Lower lobe of right lung (tissue), 2 donors: Measurements from ENCODE around the gene ALDH7A1. TPM values are rescaled to one million over a fixed set of nuclear protein-coding genes. Genes with fewer than 3 reads are reported as not detected.
"Not testable (repeated sequence)": the region's sequence is repeated elsewhere in the genome, so short reads cannot be mapped to it uniquely, and the experiment has no call there.

Source experiments
- ATAC-seq, 2 donors: fragments of 200-7000 bp; cut with Tn5 transposase; one replicate each; pipeline ENCODE4 v1.9.1; 2020 to 2022; ENCODE audit warnings: mild to moderate bottlenecking in 2 of 2, moderate library complexity in 2 of 2
- DNase-seq: peaks from one replicate; pipeline ENCODE4 v3.0.0-alpha.2; 2020
- H3K27ac ChIP-seq: fragments of 200-600 bp; one replicate; pipeline ENCODE4 v1.8.0; 2022
- H3K27me3 ChIP-seq: fragments of 200-600 bp; one replicate; pipeline ENCODE4 v1.8.0; 2022; ENCODE audit warnings: low read depth
- H3K36me3 ChIP-seq: fragments of 200-600 bp; one replicate; pipeline ENCODE4 v1.8.0; 2022; ENCODE audit warnings: mild to moderate bottlenecking
- H3K4me1 ChIP-seq: fragments of 200-600 bp; one replicate; pipeline ENCODE4 v1.8.0; 2022
- H3K4me3 ChIP-seq: fragments of 200-600 bp; one replicate; pipeline ENCODE4 v1.8.0; 2022; ENCODE audit warnings: mild to moderate bottlenecking
- H3K9me3 ChIP-seq: fragments of 200-600 bp; one replicate; pipeline ENCODE4 v1.8.0; 2022
- CTCF ChIP-seq: fragments of 200-600 bp; IDR thresholded peaks from one replicate; pipeline ENCODE4 v1.8.0; 2022; ENCODE audit warnings: antibody characterized with exemption, mild to moderate bottlenecking
- intact Hi-C: fragments of 100-400 bp; cut with DNase I; formaldehyde crosslinking; loops from one replicate; pipeline ENCODE4 v1.11.0; 2022
- total RNA-seq: library from RNA; stranded (reverse); fragmentation: NEBNext Ultra II Directional; extraction: Animal tissue kit (Norgen Biotek cat#: 25700); gene quantifications from one replicate; pipeline ENCODE4 v1.2.1, GENCODE V29; 2021
- donor health status: DM: no; HTN: yes; CAD: no; lungs with severe emphysema.

The ALDH7A1 gene
- total RNA-seq, 1 donor from 2014 or later, result 23.7 TPM

DNA sequence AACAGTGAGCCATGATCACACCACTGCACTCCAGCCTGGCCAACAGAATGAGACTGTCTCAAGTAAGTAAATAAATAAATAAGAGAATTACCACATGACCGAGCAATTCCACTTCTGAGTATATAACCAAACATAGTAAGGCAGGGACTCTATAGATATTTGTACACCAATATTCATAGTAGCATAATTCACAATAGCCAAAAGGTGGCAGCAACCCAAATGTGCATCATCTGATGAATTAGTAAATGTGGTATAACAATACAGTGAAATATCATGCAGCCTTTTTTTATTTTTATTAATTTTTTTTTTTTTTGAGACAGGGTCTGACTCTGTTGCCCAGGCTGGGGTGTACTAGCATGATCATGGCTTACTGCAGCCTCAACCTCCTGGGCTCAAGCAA, 33.1 kb downstream of the ALDH7A1 start:
- no peak for ATAC-seq
- intact Hi-C loops, result no loop called here
- Histone ChIP-seq H3K4me1 (no peaks in the 10 kb centered on the region), H3K27ac (no peak overlapping the region), H3K36me3 (peaks cover 55% of the 10 kb centered on the region), H3K27me3 (no peaks in the 10 kb centered on the region), H3K4me3 (no peak overlapping the region), H3K9me3 (no peaks in the 10 kb centered on the region)
- DNase-seq, result no peak
- no peak for TF ChIP-seq CTCF

- H3K9me3 ChIP-seq, H3K27me3 ChIP-seq, H3K27ac ChIP-seq, DNase-seq, H3K4me1 ChIP-seq, ATAC-seq, intact Hi-C loops, H3K4me3 ChIP-seq: not testable (repeated sequence)
- H3K36me3 ChIP-seq, result peaks cover 79% of the 10 kb centered on the region
Observed at GRCh38 chr5:126555101-126555500, 39.9 kb downstream of the ALDH7A1 start.

- Histone ChIP-seq H3K36me3 (peaks cover 85% of the 10 kb centered on the region), H3K4me3 (no peak overlapping the region), H3K9me3 (no peaks in the 10 kb centered on the region), H3K27me3 (no peaks in the 10 kb centered on the region), H3K4me1 (no peaks in the 10 kb centered on the region), H3K27ac (no peak overlapping the region)
- TF ChIP-seq CTCF, result no peak
- DNase-seq (no peak), ATAC-seq (no peak)
- intact Hi-C loops, result no loop called here
Observed at GRCh38 chr5:126552614-126553013, 42.4 kb downstream of the ALDH7A1 start.

DNA sequence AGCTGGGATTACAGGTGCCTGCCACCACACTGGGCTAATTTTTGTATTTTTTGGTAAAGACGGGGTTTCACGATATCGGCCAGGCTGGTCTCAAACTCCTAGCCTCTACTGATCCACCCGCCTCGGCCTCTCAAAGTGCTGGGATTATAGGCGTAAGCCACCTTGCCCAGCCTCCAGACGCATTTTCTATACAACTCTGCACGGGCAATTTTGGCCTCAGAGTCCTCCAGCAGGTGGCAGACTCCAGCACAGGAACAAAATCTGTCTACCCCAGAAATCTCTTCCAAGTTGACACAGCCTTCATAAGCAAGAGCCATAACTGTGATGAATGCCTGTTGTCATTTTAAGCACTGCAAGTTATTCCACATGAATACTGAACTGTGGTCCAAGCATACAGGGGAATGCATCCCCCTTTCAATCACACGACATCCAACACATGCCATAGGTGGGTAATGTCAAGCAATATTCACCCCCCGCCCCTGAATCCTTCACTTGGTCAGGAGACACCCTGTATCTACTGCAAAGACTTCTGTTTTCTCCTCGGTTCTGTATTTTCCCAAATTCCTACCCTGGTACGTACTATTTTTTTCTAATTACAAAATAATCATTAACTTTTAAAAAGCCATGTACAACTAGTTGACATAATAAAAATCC, 50.8 kb downstream of the ALDH7A1 start:
- H3K27ac ChIP-seq, result no peak overlapping the region
- ATAC-seq (no peak), DNase-seq (no peak)
- H3K9me3 ChIP-seq, result no peaks in the 10 kb centered on the region
- peaks cover 31% of the 10 kb centered on the region for H3K36me3 ChIP-seq
- peaks cover 3% of the 10 kb centered on the region for H3K4me1 ChIP-seq
- intact Hi-C loops, result no loop called here
- no peaks in the 10 kb centered on the region for H3K27me3 ChIP-seq
- TF ChIP-seq CTCF, result peak; percentile 35
- no peak overlapping the region for H3K4me3 ChIP-seq

GRCh38 chr5:126543660-126544059, 51.4 kb downstream of the ALDH7A1 start:
- Histone ChIP-seq H3K4me3 (no peak overlapping the region), H3K27ac (no peak overlapping the region), H3K9me3 (no peaks in the 10 kb centered on the region), H3K27me3 (no peaks in the 10 kb centered on the region), H3K36me3 (peaks cover 25% of the 10 kb centered on the region), H3K4me1 (peaks cover 8% of the 10 kb centered on the region)
- DNase-seq, result no peak
- intact Hi-C loops, result no loop called here
- no peak for TF ChIP-seq CTCF
- no peak for ATAC-seq

- ATAC-seq (no peak), DNase-seq (no peak)
- intact Hi-C loops, result no loop called here
- Histone ChIP-seq H3K4me1 (peaks cover 9% of the 10 kb centered on the region), H3K27me3 (no peaks in the 10 kb centered on the region), H3K27ac (no peak overlapping the region), H3K9me3 (no peaks in the 10 kb centered on the region), H3K36me3 (peaks cover 19% of the 10 kb centered on the region), H3K4me3 (no peak overlapping the region)
- no peak for TF ChIP-seq CTCF
Observed at GRCh38 chr5:126543009-126543408, 52.0 kb downstream of the ALDH7A1 start.
